T1000 (cell line): ENCODE measurements around the gene VWCE.

Source experiments
- DNase-seq: peaks from one replicate; lab custom pipeline; 2025; ENCODE audit warnings: mixed read lengths; lab: John Stamatoyannopoulos, UW

The VWCE gene

DNA sequence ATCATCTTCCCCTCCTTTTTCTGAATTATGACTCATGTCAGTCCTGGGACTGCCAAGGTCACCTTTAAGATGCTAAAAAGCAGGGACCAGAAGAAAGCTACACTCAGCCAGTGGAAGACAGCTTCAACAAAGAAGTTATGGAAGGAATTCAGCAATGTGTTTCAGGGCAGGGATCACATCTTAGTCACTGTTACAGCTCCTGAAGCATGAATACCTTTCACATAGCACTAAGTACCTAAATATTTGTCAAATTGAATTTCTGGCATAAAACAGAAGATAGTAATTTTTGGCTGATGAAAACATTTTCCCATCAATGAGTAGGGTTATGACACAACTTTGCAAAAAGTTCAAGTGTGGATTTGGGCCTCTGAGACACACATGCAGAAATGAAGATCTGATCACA is 32.6 kb upstream of the VWCE start:
- DNase-seq: no peak

DNA sequence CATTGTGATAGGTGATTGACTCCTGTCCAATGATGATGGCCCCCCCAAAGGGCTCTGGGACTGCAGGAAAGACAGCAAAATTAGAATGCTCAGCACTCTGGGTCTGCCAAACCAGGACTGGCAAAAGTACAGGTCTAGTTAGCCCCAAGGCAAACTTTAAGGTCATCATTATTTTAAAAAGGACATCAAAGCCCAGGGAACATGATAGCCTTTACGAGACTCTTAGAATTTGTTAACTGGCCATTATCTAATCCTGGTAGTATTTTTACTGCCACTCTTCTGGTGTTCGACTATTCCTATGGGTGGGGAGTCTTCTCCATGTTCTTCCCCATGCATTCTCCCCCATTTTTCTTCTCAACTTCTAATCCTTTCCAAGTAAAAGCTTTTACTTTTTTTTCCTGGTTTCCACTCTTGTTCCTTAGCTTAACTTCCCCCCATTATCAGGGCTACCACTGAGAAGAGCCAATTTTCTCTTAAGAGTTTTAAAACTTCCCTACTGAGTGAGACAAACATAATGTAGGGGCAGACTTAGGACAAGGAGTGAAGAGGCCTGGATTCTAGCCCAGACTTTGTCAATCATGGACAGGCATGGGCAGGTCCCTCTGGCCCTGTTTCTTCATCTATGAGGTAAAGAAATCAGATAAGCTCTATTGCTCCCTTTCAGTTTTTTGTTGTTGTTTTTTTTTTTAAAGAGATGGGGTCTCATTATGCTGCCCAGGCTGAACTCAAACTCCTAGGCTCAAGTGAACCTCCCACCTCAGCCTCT is 30.7 kb upstream of the VWCE start:
- DNase-seq: no peak

GRCh38 chr11:61315260-61315659 is 20.1 kb upstream of the VWCE start:
- no peak for DNase-seq

GRCh38 chr11:61310749-61311148 is 15.6 kb upstream of the VWCE start:
- no peak for DNase-seq

DNA sequence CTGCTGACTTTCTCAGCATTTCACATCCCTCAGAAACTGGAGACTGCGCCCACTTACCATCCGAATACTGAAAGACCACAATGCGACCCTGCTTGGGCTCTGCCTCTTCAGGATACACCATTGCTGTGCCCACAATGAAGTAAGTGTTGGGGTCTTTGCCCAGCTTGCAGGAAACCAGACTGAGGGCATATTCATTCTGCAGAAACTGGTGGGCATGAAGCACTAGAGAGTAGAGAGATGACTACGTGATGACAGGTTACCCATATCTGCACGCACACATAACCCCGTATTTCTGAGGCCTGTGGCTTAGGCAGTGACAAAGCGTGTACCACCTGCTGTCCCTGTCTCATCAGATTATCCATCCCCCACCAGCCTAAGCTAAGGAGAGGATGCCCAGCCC is 14.6 kb upstream of the VWCE start:
- no peak for DNase-seq

- DNase-seq: no peak
These were observed 14.0 kb upstream of the VWCE start for GRCh38 chr11:61309141-61309540.

DNA sequence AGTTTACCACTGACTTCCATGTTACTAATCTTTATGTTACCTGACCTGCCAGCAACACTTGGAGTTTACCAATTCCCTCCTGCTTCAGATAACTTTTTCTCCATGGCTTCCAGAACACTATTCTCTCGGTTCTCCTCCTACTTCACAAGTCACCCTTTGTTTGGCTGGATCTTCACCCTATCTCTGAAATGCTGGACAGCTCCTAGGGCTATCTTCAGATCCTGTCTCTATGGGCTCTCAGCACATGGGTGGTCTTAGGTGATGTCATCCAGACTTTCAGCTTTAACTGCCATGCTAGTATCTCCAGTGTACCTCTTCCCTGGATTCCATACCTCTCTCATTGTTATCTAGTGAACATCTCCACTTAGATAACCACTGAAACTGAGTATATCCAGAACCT is 12.2 kb upstream of the VWCE start:
- no peak for DNase-seq

GRCh38 chr11:61306221-61306620 is 11.1 kb upstream of the VWCE start:
- no peak for DNase-seq

DNA sequence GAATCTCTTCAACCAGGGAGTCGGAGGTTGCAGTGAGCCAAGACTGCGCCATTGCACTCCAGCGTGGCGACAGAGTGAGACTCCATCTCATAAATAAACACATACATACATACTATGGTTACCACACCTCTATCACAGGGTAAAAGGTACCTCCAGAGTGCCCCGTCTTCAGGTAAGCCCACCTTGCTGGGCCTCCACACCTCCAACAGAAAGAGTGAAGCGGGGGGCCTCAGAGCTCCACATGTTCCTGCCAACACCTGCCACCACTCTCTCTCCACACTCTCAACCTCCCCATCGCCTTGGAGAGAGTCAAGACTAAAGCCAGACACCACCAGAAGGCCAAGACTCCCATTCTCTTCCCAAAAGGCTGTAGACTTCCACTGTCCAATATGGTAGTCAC is 10.3 kb upstream of the VWCE start:
- no peak for DNase-seq

- no peak for DNase-seq
These were observed 8.6 kb upstream of the VWCE start for GRCh38 chr11:61303725-61304124.

- DNase-seq: no peak
These were observed 7.4 kb upstream of the VWCE start for GRCh38 chr11:61302550-61302949.

- no peak for DNase-seq
These were observed 3.6 kb upstream of the VWCE start for GRCh38 chr11:61298663-61299244.

GRCh38 chr11:61297746-61298145 is 2.6 kb upstream of the VWCE start:
- DNase-seq: peak; percentile 75

DNA sequence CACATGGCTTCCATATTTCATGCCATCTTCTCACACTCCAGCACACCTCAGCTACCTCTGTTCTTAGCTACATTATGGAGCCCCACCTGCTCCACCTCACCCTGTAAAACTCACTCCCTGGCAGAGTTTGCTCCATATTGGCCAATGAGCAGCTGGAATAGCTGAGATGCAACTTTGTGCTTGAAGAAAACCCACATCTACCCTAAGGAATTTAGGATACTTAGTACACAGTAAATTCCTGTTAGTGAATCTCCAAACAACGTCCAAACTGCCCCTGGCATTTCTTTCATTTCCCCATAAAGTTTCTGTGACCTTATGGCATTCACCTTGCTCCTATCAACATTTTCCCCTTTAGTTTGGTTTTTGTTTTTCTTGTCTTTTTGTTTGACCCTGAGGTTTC is 2.2 kb upstream of the VWCE start:
- DNase-seq: no peak

DNA sequence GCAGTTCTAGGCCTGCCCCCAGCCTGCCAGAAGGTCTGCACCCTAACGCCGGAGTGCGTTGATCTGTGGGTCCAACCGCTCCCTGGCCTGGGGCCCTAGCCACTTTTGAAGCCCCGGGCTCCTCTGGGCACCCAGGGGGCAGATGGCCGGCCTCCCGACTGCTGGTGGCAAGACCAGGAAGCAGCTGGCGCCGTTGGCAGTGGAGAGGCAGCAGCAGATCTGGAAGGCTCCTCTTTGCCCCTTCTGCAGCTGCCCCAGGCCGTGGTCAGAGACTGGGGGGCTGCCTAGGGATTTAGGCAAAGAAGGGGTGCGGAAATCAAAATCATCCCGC is 445 bp upstream of the VWCE start:
- DNase-seq: no peak

DNA sequence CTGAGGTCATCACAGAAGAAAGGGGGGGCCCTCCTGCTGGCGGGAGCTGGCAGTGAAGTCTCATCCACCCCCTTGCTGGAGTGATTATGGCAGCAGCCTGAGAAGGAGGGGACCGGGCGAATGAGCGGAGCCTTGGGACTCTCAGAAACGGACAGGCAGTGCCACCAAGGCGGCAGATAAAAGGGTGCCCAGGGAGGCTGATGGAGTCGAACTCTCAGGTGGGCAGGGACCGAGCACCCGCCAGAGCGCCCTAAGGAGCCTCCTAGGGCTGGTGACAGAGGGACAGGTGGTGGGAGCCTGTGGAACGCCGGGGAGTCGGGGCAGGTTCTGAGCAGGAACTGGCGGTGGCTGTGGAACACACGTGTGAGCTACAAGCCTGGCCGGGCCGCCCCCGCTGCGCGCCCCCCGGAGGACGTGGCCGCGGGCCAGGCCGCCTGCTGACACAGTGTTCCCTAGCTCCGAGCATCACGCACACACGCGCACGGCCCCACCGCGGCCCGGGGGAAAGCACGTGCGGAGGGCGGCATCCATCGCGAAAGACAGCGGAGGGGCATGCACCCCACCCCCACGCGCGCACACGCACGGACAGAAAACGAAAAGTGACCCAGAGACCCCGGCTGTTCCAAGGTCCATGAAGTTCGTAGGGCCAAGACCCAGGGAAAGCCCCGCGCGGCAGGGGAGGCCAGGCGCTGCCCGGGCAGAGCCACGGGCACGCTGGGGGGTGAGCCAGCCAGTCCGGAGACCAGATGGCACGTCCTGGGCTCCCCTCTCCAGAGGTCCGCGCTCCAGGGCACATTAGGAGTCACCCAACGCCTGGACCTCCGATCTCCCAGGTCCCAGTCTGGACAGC is 1.0 kb downstream of the VWCE start:
- DNase-seq: peak; percentile 62

DNA sequence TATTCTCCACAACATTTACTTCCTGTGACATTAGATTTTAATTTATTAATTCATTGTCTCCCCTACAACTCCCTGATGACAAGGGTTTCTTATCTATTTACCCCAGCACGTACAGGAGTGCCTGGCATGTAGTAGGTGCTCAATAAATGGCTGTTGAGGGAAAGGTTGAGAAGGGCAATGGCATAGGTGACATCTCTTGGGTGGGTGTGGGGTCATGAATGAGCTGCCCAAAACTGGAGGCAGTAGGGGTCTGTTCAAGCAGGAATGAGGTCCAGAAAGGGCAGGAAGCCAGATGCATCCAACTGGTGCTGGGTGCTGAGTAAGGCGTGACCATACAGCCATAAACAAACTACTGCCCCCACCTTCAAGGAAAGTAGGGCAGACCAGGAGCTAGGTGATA is 2.8 kb downstream of the VWCE start:
- DNase-seq: no peak

GRCh38 chr11:61290905-61291690 is 4.0 kb downstream of the VWCE start:
- no peak for DNase-seq

DNA sequence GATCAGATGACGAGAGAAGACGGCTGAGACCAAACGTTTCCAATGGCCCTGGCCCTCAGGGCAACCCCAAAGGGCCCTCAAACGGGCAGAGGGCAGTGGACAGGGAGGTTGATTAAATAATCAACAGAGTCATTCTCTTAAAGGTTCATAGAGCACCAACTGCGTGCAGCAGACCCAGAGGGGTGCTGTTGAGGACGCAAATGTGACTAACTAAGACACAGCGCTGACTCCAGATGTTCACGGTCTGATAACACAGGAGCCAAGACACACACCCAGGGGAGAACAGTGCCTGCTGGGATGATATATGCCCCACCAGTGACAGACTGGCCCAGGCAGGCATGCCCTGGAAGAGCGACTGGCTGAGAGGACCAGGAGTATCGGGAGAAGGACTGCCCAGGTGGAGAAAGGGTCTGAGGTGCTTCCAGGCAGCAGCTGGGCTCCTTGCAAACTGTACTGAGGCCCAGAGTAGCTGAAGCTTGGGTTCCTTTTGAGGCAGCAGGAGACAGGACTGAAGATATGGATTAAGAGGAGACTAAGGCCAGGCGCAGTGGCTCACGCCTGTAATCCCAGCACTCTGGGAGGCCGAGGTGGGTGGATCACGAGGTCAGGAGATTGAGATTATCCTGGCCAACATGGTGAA is 7.7 kb downstream of the VWCE start:
- DNase-seq: no peak

GRCh38 chr11:61283613-61284012 is 11.5 kb downstream of the VWCE start:
- DNase-seq: no peak

GRCh38 chr11:61281581-61282250 is 13.4 kb downstream of the VWCE start:
- no peak for DNase-seq
